ENCODE measurements around the gene IRAK2. TPM values are rescaled to one million over a fixed set of nuclear protein-coding genes. Genes with fewer than 3 reads are reported as not detected.

The IRAK2 gene
- total RNA-seq, 2 experiments from 2014 or later, result 3.5 to 3.7 TPM

DNA sequence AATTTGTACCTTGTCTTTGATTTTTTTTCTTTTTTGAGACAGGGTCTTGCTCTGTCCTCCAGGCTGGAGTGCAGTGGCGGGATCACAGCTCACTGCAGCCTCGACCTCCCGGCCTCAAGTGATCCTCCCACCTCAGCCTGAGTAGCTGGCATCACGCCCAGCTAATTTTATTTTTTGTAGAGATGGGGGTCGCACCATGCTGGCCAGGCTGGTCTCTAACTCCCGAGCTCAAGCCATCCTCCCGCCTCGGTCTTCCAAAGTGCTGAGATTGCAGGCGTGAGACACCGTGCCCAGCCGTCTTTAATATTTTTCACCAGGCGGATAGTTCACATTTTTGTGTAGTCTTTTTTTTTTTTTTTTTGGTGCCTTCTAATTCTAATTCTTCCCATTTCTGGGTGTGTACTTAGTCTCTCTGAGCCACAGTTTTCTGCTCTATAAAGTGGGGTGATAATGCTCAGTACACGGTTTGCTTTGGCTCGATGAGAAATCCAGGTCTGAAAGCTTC is 83.0 kb downstream of the IRAK2 start:
- DNase-seq, result no peak
- Mint-ChIP-seq H3K4me1 (peaks cover 39% of the 10 kb centered on the region), H3K27ac (peak overlapping the region; percentile 96), H3K4me3 (peak overlapping the region; percentile 82), H3K36me3 (peaks cover 48% of the 10 kb centered on the region), H3K9me3 (peaks cover 18% of the 10 kb centered on the region), H3K27me3 (no peaks in the 10 kb centered on the region)
- ATAC-seq (ENCODE audit: low read depth), result no peak
- POLR2A ChIA-PET, result interaction anchor here (0.6 to 2.1 kb wide), 23 partner anchors 8 to 1504 kb away, joined by 3 to 12 read pairs (median 5); partner anchors contain the start of genes ARPC4, CRELD1, FANCD2 and SEC13

DNA sequence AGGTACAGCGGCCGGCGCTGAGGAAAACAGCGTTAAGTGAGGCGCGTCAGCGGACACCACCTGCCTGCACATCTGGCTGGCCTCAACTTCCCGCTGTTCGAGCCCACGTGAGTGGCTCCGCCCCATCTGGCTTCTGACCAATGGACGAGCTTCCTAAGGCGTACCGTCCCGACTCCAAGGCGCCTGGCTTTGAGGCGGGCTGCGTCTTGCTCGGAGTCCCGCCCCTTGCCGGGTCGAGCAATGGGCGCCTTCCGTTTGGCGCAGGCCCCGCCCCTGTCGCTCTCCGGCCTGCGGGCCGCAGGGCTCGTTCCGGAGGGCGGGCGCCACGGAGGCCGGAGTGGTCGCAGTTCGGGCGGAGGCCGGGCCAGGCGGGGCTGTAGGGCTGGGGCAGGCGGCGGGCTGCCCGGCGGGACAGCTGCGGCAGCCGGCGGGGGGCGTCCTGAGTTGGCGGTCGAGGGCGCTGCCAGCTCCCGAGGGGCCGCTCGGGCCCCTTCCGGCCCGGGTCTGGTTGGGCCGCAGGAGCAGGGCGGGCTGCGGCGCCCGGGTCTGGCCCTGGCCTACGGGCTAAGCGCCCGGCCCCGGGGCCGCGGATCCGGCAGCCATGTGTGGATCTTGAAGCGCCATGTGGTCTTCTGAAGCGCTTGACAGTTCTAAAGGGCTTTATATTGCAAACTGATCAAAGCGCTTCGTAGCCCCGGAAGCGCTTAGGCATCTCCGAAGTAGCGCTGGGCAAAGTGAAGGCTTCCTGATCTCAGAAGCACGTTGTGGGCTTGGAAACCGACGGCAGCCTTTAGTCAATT is 83.7 kb downstream of the IRAK2 start, which contains the start of gene TATDN2:
Gene TATDN2 (plus strand): TSS at position 276 of the 800 bp plus-strand sequence. CDS start 742 bp downstream, outside the sequence.
- DNase-seq, result peak; percentile 92
- peak within 1 kb of the TSS; percentile 96 for H3K27ac Mint-ChIP-seq
- peak within 1 kb of the TSS; percentile 95 for H3K4me3 Mint-ChIP-seq
- peaks cover 18% of the 10 kb centered on the region for H3K9me3 Mint-ChIP-seq
- peaks cover 35% of the 10 kb centered on the region for H3K4me1 Mint-ChIP-seq
- no peaks in the 10 kb centered on the region for H3K27me3 Mint-ChIP-seq
- POLR2A ChIA-PET, result interaction anchor here (0.6 to 2.1 kb wide), 21 partner anchors 9 to 852 kb away, joined by 3 to 12 read pairs (median 5); partner anchors contain the start of genes ARPC4, CRELD1, FANCD2 and SEC13
- H3K36me3 Mint-ChIP-seq, result peaks cover 55% of the 10 kb centered on the region
- peak; percentile 94 for ATAC-seq (ENCODE audit: low read depth)

DNA sequence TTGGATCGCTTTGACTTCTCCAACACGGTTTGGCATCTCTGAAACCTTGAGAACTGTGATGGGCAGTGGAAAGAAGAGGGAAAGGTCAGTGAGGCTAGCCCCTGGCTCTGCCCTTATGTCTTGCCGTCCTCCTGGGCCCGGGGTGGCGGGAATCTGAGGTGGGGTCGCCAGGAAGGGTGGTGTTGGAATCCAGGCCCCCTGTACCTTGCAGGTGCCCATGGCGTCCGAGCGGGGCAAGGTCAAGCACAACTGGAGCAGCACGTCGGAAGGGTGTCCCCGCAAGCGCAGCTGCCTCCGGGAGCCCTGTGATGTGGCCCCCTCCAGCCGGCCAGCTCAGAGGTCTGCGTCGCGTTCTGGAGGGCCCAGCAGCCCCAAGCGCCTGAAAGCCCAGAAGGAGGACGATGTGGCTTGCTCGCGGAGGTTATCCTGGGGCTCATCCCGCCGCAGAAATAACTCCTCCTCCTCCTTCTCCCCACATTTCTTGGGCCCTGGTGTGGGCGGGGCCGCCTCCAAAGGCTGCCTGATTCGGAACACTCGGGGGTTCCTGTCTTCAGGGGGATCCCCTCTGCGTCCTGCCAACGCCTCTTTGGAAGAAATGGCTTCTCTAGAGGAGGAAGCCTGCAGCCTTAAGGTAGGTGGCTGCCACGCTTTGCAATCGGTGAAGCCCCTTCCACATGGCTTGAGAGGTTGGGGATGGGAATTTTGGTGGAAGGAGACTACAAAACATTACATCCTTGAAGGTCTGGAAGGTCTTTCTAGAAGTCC is 84.4 kb downstream of the IRAK2 start:
- H3K4me1 Mint-ChIP-seq, result peaks cover 39% of the 10 kb centered on the region
- H3K27me3 Mint-ChIP-seq, result no peaks in the 10 kb centered on the region
- ATAC-seq (ENCODE audit: low read depth), result peak; percentile 8
- H3K4me3 Mint-ChIP-seq, result peak overlapping the region; percentile 95
- H3K9me3 Mint-ChIP-seq, result peaks cover 18% of the 10 kb centered on the region
- peaks cover 58% of the 10 kb centered on the region for H3K36me3 Mint-ChIP-seq
- peak overlapping the region; percentile 92 for H3K27ac Mint-ChIP-seq
- DNase-seq, result peak; percentile 72
- POLR2A ChIA-PET, result interaction anchor here (0.7 to 2.1 kb wide), 8 partner anchors 25 to 852 kb away, joined by 3 to 12 read pairs (median 6); partner anchors contain the start of genes ARPC4, CRELD1, SEC13 and VHL

DNA sequence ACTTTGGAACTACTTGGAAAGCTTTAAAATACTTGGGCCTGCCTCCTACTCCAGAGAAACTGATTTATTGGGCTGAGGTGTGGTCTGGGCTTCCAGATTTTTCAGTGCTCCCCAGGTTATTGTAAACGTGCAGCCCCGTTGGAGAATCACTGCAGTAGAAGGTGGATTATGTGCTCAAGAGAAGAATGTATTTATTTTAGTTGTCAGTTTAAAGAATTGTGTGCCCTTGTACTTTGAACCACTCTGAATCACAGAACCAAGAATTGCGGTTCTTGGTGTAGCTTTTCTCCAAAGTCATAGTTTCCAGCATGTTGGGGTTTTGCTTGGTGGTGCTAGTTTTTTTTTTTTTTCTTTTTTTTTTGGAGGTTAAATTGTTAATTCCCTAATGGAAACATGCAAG is 85.1 kb downstream of the IRAK2 start:
- peaks cover 12% of the 10 kb centered on the region for H3K9me3 Mint-ChIP-seq
- peaks cover 45% of the 10 kb centered on the region for H3K4me1 Mint-ChIP-seq
- DNase-seq, result no peak
- H3K27ac Mint-ChIP-seq, result peak overlapping the region; percentile 92
- peak overlapping the region; percentile 95 for H3K4me3 Mint-ChIP-seq
- no peak for ATAC-seq (ENCODE audit: low read depth)
- POLR2A ChIA-PET, result interaction anchor here (0.7 kb wide), 1 partner anchor 692 kb away, joined by 3 read pairs; no protein-coding TSS in a partner anchor
- peaks cover 58% of the 10 kb centered on the region for H3K36me3 Mint-ChIP-seq
- no peaks in the 10 kb centered on the region for H3K27me3 Mint-ChIP-seq

DNA sequence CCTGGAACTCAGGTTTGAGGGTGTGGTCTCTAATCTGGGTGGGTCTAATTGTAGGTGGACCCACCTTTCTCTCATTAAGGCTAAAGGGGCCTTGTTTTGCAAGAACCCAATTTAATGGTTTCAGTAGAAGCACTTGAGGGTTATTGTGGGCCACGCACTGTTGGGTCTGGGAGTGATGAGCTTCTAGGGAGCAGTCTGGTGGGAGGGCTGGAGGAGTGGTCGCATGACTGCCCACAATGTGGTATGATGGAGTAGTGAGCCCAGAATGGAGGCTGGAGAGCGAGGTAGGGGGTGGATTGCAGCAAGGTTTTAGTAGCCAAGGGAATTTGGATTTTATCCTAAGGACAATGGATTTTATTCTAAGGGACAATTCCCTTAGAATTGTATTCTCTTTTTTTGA is 86.3 kb downstream of the IRAK2 start:
- H3K9me3 Mint-ChIP-seq, result peaks cover 4% of the 10 kb centered on the region
- no peak for ATAC-seq (ENCODE audit: low read depth)

DNA sequence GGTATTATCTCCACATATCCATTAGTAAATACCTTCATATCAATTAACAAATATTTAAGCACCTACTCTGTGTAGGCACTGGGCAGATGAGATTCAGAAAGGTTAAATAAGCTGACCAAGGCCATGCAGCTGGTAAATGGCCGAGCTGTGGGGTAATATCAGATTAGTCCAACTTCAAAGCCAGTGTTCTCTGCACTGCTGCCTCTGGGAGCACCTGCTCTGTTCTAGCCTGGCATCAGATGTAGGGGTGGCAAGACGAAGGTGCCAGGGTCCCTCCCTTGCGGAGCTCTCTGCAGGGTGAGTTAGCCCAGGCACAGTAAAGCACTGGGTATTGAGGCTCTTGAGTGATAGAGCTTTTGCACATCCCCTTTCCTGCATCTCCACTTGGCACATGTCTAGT is 89.0 kb downstream of the IRAK2 start:
- DNase-seq, result no peak
- Mint-ChIP-seq H3K36me3 (peaks cover 56% of the 10 kb centered on the region), H3K4me1 (peaks cover 46% of the 10 kb centered on the region), H3K9me3 (no peaks in the 10 kb centered on the region), H3K27me3 (no peaks in the 10 kb centered on the region), H3K27ac (peak overlapping the region; percentile 39), H3K4me3 (no peak overlapping the region)
- ATAC-seq (ENCODE audit: low read depth), result no peak
- POLR2A ChIA-PET, result no interaction called here

More for the DNA sequence above, 86.3 kb downstream of the IRAK2 start:
- no peak for DNase-seq
- no peaks in the 10 kb centered on the region for H3K27me3 Mint-ChIP-seq
- peak overlapping the region; percentile 71 for H3K27ac Mint-ChIP-seq
- POLR2A ChIA-PET, result no interaction called here
- H3K36me3 Mint-ChIP-seq, result peaks cover 58% of the 10 kb centered on the region
- H3K4me3 Mint-ChIP-seq, result peak overlapping the region; percentile 95
- peaks cover 49% of the 10 kb centered on the region for H3K4me1 Mint-ChIP-seq

DNA sequence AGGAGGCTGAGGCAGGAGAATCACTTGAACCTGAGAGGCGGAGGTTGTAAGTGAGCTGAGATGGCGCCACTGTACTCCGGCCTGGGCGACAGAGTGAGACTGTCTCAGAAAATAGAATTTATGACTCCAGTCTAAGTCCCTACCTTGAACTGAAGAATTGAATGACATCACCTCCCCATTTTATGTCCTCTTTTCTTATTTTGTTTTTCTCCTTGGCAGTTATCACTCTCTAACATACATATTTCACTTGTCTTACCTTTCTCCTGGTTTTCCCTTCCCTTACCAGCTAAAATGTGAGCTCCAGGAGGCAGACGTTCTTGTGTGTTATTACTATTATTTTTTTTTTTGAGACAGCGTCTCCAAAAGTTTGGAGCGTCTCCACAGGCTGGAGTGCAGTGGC is 91.1 kb downstream of the IRAK2 start:
- Mint-ChIP-seq H3K27ac (no peak overlapping the region), H3K36me3 (peaks cover 55% of the 10 kb centered on the region), H3K9me3 (no peaks in the 10 kb centered on the region), H3K27me3 (no peaks in the 10 kb centered on the region), H3K4me1 (peaks cover 39% of the 10 kb centered on the region), H3K4me3 (no peak overlapping the region)
- ATAC-seq (ENCODE audit: low read depth), result no peak
- no peak for DNase-seq
- POLR2A ChIA-PET, result no interaction called here

DNA sequence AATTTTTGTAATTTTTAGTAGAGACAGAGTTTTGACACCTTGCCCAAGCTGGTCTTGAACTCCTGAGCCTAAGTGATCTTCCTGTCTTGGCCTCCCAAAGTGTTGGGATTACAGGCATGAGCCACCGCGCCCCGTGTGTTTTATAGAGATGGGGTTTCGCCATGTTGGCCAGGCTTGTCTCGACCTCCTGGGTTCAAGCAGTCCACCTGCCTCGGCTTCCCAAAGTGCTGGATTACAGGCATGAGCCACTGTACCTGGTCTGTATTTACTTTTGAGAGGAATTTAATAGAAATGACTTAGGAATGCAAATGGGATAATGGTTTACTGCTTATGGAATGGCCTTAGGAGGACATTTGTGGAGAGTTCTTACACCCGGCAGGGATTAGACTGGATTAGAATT is 94.3 kb downstream of the IRAK2 start:
- ATAC-seq (ENCODE audit: low read depth) (no peak), DNase-seq (no peak)
- Mint-ChIP-seq H3K4me3 (no peak overlapping the region), H3K4me1 (peaks cover 42% of the 10 kb centered on the region), H3K9me3 (no peaks in the 10 kb centered on the region), H3K27me3 (no peaks in the 10 kb centered on the region), H3K27ac (peak overlapping the region; percentile 3), H3K36me3 (peaks cover 53% of the 10 kb centered on the region)
- POLR2A ChIA-PET, result no interaction called here

DNA sequence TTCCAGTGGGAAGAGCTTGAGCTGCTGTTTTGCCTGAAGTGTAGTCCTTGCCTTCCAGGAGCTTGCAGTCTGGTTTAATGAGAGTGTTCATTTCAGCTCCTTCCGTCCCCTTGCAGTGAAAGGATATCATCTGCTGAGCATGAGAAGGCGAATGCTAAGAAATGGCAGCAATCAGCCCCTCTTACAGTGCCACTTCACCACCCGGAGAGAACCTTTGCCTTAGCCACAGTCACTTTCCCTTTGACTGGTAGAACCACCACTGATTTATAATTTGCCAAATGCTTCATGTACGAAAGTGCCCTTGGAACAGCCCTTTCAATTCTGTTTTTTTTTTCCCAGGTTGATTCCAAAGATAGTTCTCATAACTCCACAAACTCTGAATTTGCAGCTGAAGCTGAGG is 95.1 kb downstream of the IRAK2 start:
- POLR2A ChIA-PET, result interaction anchor here (0.5 kb wide), 1 partner anchor 18 kb away, joined by 3 read pairs; no protein-coding TSS in a partner anchor
- ATAC-seq (ENCODE audit: low read depth) (no peak), DNase-seq (no peak)
- Mint-ChIP-seq H3K27me3 (no peaks in the 10 kb centered on the region), H3K4me1 (peaks cover 37% of the 10 kb centered on the region), H3K4me3 (no peak overlapping the region), H3K27ac (no peak overlapping the region), H3K36me3 (peaks cover 48% of the 10 kb centered on the region), H3K9me3 (no peaks in the 10 kb centered on the region)

DNA sequence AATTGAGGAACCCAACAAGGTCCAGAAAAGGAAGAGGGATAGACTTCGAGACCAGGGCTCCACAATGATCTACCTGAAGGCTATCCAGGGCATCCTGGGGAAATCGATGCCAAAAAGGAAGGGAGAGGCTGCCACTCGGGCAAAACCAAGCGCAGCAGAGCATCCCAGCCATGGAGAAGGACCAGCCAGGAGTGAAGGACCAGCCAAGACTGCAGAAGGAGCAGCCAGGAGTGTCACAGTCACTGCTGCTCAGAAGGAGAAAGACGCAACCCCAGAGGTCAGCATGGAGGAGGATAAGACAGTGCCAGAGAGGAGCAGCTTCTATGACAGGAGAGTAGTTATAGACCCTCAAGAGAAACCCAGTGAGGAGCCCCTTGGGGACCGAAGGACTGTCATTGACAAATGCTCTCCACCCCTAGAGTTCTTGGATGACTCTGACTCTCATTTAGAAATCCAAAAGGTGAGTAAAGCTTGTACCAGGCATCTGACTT is 95.5 kb downstream of the IRAK2 start:
- Mint-ChIP-seq H3K36me3 (peaks cover 44% of the 10 kb centered on the region), H3K4me1 (peaks cover 36% of the 10 kb centered on the region), H3K27ac (no peak overlapping the region), H3K4me3 (no peak overlapping the region), H3K27me3 (no peaks in the 10 kb centered on the region), H3K9me3 (no peaks in the 10 kb centered on the region)
- no peak for DNase-seq
- no peak for ATAC-seq (ENCODE audit: low read depth)
- POLR2A ChIA-PET, result interaction anchor here (0.5 kb wide), 1 partner anchor 19 kb away, joined by 3 read pairs; no protein-coding TSS in a partner anchor

DNA sequence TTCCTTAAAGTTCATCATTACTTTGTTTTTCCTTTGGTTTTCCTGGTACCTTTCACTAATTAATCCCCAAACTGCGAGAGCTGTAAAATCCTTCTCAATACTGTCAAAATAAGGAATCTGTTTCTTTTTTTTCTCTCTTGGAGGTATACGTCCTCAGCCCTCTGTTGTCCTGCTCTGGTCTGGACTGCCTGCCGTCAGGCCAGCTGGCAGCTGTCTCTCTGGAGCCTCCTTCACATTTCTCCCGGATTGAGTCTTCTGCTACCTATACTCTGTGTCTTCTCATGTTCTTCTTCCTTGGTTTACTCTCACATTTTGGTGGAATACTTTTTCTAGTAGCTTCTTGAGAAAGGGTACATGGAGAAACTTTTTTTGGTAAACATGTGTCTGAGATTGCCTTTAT is 97.3 kb downstream of the IRAK2 start:
- H3K36me3 Mint-ChIP-seq, result peaks cover 39% of the 10 kb centered on the region
- no peak for DNase-seq
- no peaks in the 10 kb centered on the region for H3K9me3 Mint-ChIP-seq
- H3K4me1 Mint-ChIP-seq, result peaks cover 40% of the 10 kb centered on the region
- H3K27me3 Mint-ChIP-seq, result no peaks in the 10 kb centered on the region
- no peak for ATAC-seq (ENCODE audit: low read depth)
- POLR2A ChIA-PET, result interaction anchor here (0.7 kb wide), 2 partner anchors 7 to 106 kb away, joined by 3 to 5 read pairs; no protein-coding TSS in a partner anchor
- peak overlapping the region; percentile 4 for H3K27ac Mint-ChIP-seq
- H3K4me3 Mint-ChIP-seq, result no peak overlapping the region

DNA sequence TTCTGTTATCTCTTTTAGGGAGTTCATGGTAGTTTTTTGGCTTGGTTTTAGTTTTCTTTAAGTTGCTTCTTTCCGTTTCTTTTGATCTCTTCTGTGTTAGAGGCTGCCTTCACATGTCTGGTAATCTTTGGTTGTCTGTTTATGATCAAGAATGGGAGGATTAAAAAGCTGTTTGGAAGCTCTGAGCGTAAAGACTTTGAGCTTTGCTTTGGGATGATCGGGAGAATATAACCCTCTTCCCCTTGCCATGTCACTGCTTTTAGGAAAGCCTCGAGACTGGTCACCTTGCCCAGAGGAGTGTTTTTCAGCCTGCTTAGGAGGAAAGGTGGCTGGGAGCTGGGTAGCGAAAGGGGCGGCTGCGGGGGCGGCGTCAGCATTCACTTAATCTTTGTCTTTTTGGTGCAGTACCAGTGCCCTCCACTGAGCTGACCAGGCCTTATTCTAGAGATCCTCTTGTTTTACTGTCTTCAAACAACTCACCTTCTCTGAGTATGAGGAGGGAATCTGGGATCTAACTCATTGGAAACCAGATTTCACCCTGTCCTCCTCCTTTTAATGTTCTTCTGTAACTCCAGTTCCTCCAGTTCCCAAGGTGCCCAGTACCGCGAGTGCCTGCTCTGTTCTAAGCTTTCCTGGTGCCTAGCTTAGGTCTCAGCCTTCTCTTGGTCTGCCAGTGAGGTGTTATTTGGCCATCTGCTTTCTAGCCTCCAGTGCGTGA is 99.1 kb downstream of the IRAK2 start:
- Mint-ChIP-seq H3K4me3 (peak overlapping the region; percentile 66), H3K27ac (peak overlapping the region; percentile 76), H3K27me3 (no peaks in the 10 kb centered on the region), H3K4me1 (peaks cover 44% of the 10 kb centered on the region), H3K36me3 (peaks cover 47% of the 10 kb centered on the region), H3K9me3 (no peaks in the 10 kb centered on the region)
- DNase-seq, result peak; percentile 62
- ATAC-seq (ENCODE audit: low read depth), result peak; percentile 93
- POLR2A ChIA-PET, result interaction anchor here (0.7 to 1.4 kb wide), 4 partner anchors 16 to 25 kb away, joined by 3 to 7 read pairs (median 5); partner anchors contain the start of gene TATDN2

Measured in activated naive CD8-positive, alpha-beta T cell treated with anti-CD3 and anti-CD28 coated beads, Interleukin-2, amount 10 ng/mL, durations not matched to agents 7 days and 5 days (primary cell).